Gastrocnemius medialis (tissue), 4 donors: ENCODE data around the gene PRPF40B.

ENCODE experiments used
- CTCF ChIP-seq, 5 experiments: fragments of 450-650 bp in 3 of 5; fragments of 200-600 bp in 2 of 5; sonication (generic) in 2 of 5; IDR thresholded peaks in 4 of 5; conservative IDR thresholded peaks in 1 of 5; 1 replicate in 4 of 5; 2 replicates in 1 of 5; pipeline ENCODE4 v1.5.1; 2016 to 2019; ENCODE audit warnings: antibody characterized with exemption in 5 of 5, mild to moderate bottlenecking in 3 of 5, moderate library complexity in 3 of 5
- POLR2A ChIP-seq, 2 donors: fragments of 450-650 bp; IDR thresholded peaks; one replicate each; pipeline ENCODE4 v1.6.1; 2017; ENCODE audit warnings: antibody characterized with exemption in 2 of 2, mild to moderate bottlenecking in 2 of 2, moderate library complexity in 2 of 2

- TF ChIP-seq POLR2A (IDR thresholded peaks at IDR 0.05), result no peak
- no peak for TF ChIP-seq CTCF (IDR thresholded peaks at IDR 0.05 in 4 of 5, conservative IDR thresholded peaks at IDR 0.05 in 1 of 5)
These were observed 34.9 kb downstream of the PRPF40B start for GRCh38 chr12:49658276-49658675.
